GM21529 (cell line): ENCODE measurements around the gene MRPL49.

ENCODE experiments used
- ATAC-seq: cut with Tn5 transposase; IDR thresholded peaks from one replicate; pipeline ENCODE4 v1.9.1; 2021; ENCODE audit not compliant: unreplicated experiment

Gene MRPL49

DNA sequence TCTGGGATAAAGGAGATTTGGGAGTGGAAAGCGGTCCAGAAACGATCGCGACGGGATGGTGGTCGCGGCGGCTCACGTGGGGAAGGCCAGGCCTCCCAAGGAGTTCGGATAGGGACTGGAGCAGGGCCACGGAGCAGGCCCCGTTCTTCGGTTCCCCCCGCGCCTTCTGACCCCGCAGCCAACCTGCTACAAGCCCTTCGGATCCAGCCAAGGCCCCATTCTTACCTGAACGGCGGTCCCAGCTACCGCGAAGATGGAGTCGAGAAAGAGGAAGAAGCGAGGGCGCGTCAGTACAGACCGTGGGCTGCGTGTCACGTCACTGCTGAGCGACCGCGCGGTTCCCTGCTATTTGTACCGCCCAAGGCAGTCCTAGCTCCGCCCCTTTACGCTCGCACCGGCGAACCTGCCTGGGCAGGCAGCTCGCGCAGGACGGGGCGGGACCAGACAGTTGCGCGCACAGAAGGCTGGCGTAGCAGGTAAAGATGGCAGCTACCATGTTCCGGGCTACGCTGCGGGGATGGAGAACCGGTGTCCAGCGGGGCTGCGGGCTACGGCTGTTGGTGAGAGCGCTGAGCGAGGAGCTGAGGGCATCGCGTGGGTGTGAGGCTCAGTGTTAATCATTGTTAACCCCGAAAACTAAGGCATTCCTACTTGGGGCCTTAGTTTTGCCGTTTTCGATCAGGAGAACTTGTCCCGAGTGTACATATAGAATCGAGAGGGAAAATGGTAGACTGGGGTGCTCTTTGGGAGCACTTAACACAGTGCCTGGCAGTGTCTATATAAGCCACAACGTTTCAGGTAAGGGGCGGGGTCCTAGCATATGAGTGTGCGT, at the start of gene MRPL49, which contains the start of gene FAU:
Gene MRPL49, plus strand, starts transcription at position 457 of the 832 bp plus-strand sequence. Its CDS starts 26 bp downstream, at position 483.
Gene FAU, minus strand, starts transcription at position 270 of the 832 bp plus-strand sequence. CDS start 321 bp downstream, outside the sequence.
- peak; percentile 65 for ATAC-seq

DNA sequence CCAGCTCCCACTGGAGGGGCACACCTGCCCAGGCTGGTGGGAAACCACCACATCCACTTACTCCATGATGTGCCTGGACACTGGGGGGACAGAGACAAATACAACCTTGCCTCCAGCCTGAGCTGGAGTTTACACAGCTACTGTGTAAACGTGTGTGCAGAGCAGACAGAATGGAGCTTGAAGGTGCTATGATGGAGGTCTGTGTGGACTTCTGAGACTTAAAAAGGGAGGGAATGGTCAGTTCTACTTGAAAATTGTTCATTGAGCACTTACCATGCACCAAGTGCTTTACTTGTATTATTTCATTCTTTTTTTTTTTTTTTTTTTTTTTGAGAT, 49.5 kb upstream of the MRPL49 start:
- no peak for ATAC-seq

DNA sequence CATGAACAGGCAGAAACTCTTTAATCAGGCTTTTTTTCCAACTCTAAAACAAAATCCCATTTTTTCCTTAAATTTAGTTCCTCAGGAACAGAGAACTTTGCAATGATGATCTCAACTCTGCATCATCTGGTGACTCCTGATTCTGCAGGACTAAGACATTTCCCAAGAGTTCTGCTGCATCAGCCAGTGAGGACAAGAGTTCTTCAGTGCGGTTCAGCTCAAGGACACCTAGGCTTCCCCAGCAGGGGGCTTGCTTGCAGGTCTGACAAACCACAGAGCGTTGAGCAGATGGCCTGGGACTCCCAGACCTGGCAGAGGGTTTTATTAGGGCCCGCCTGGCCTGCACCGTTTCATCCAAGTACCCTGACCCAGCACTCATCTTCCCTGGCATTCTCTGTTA, 44.7 kb upstream of the MRPL49 start:
- ATAC-seq: no peak

DNA sequence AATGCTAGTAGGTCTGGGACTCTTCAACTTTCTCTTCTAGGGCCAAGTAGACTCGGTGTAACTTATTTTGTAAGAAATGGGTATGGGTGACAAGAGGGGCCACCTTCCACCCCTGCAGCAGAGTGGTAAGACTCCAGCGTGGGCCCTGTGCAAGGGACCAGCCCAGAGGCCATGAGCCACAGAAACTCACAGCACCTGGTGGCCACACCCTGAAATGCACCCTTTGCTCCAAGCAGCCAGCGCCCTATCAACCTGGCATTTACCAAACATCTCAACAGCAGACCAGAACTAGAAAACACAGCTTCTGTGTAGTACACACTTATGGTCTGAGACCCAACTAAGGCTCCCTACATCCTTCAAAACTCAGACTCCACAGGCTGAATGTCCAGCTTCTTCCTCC, 44.0 kb upstream of the MRPL49 start:
- peak; percentile 42 for ATAC-seq

DNA sequence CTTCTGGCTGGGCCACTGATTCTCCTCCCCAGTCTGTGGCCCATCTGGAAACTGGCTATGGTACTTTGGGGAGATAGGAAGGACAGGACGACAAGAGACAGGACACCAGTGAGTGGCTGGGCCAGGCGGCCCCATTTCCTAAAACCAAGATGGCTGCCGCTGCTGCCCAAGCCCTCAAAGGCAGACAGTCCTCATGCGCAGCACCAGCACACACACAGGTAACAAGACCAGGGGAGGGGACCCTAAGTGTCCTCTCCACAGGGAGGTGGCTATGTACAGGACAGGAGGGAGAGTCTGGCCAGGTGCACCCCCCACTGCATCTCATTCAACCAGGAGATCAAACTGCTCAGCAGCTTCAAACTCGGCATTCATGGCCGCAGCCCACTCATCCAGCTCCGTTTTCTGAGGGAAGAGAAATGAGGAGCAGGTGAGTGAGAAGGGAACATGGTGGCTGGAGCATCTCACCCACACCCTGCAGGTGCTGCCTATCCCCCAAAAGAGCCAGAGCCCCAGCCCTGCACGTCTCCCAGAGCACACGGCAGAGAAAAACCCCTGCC, 43.3 kb upstream of the MRPL49 start:
- ATAC-seq: no peak

DNA sequence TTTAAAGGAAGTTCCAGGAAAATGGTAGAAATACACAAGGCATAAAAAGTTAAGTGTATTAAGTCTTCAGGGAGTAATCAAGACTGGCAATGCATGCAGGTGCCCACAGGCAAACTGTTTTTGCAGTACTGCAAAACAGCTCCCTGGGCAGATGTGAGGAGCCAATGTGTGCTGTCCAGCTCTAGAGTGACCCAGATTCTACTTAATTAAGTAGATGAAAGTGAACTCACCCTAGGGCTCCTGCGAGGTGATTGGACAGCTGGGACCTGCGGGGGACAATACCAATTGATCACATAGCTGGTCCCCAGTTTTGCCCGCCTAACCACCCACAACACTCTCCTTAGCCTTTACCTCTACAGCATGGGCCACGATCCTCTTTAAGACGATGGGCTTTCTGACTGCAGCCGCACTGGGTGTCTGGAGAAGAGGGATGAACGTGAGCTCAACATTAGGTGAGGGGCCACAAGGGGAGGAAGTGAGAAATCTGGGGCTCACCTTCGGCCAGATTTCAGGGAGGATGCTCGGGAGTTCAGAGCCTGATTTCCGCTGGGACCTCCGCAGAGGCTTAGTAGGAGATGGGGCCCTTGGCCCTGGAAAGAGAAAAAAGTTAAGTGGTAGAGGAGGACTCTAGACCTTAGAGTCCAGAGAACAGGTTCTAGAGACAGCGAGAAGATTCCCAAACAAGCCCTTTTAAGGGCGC, 38.8 kb upstream of the MRPL49 start:
- peak; percentile 10 for ATAC-seq

DNA sequence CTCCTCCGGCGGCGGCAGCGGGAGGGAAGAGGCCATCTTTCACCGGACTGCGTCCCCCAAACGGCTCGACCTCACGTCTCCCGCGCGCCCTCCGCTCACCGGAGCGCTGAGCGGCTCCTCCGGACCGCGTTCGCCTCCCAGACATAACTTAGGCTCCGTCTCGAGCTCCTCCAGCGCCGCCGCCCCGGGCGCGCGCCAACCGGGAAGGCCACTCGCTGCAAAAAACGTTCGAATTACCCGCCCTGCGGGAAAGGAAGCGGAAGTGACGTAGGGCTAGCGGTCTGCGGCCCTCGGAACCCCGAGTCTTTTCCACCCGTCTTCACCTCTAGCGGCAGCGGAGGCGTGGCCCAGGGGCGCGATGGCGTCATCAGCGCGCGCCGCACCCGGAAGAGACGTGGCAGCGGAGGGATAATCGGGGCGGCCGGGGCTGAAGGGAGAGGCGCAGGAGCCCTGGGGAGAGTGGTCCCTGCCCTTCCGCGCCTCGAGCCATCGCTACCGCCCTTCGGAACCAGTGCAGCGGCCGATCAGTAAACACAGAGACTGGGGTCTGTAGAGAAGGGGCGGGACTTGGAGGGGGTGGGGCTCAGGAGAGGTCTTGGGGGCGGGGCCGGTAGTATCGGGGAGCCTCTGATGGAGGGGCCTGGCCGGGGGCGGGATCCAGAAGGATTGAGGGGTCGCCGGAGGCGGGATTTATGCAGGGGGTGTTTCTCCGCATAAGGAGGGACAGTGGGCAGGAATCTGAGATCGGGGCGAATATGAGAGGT, 38.1 kb upstream of the MRPL49 start, which contains the start of the genes CDCA5 and ZFPL1:
Gene CDCA5, minus strand, starts transcription at position 207 of the 764 bp plus-strand sequence. Its CDS starts 62 bp downstream, at position 145.
Gene ZFPL1, plus strand, starts transcription at position 389 of the 764 bp plus-strand sequence. CDS start 477 bp downstream, outside the sequence.
- ATAC-seq: peak; percentile 72

DNA sequence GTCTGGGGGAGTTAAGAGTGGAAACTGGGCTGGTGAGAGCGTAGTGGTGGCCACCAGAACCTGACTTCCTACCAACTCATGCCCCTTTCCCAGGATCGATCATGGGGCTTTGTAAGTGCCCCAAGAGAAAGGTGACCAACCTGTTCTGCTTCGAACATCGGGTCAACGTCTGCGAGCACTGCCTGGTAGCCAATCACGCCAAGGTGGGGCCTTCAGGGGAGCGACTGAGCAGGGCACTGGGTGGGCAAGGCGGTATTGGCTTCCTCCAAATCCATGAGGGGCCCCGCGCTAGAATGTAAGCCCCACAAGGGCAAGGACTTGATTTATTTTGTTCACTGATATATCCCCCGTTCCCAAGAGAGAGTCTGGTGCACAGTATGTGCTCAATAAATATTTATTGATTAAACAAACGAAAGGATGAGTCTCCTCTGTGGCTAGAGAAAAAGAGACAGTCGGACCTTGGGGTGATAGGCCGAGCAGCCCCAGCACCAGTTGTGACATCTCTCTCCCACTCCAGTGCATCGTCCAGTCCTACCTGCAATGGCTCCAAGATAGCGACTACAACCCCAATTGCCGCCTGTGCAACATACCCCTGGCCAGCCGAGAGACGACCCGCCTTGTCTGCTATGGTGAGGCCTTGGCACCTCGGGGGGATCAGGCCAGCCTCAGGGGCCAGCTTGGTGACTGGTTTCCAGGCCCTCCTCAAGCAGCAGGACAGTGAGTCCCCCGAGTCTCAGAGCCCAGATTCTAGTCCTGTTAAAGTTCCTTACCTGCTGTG, 37.3 kb upstream of the MRPL49 start:
- no peak for ATAC-seq

DNA sequence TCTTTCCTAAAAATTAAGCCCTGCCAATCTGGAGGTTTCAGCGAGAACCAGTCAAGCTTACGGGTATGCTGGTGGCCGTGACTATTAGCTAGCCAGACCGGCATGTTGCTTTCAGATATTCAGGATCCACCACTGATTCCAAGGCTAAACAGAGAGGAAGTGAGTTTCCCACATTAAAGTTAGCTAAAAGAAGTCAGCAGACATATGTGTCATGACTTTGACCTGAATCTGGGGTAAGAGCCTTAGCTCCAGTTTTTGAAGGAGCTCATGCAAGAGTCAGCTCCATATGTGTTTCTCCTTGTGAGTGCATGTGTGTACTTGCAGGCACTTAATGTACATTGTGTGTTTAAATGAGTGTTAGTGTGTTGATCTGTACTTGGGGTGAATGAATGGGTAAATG, 36.7 kb upstream of the MRPL49 start:
- ATAC-seq: no peak

DNA sequence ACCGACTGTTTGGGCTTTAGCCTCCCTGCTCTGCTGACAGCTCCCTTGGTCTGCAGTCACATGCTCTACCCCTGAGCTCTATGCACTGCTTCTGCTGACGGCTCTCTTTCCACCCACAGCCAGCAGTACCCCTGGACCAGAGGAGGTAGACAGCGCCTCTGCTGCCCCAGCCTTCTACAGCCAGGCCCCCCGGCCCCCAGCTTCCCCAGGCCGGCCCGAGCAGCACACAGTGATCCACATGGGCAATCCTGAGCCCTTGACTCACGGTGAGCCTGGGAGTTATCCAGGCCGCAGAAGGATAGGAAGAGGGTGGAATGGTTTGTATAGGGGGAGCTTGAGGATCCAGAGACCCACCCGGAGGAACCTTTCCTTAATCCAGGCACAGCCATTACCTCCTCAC, 35.3 kb upstream of the MRPL49 start:
- no peak for ATAC-seq

DNA sequence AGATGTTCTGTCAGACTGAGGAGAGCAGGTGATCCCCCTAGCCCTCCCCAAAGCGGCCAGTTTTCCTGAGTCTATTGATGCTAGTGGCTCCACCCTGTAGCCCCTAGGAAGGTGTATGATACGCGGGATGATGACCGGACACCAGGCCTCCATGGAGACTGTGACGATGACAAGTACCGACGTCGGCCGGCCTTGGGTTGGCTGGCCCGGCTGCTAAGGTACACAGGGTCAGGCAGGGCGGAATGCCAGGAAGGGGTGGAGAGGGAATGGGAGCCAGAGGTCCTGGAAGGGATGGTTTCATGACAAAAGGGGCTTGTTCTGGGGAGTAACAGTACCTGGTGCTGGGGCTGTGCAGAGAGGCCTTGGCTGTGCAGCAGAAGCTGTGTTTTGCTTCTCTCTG, 34.9 kb upstream of the MRPL49 start:
- ATAC-seq: no peak

DNA sequence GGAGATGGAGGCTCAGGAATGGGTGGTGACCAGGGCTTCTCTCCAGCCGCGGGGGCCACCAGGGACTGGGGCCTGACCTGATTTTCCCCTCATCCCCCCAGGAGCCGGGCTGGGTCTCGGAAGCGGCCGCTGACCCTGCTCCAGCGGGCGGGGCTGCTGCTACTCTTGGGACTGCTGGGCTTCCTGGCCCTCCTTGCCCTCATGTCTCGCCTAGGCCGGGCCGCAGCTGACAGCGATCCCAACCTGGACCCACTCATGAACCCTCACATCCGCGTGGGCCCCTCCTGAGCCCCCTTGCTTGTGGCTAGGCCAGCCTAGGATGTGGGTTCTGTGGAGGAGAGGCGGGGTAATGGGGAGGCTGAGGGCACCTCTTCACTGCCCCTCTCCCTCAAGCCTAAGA, 34.3 kb upstream of the MRPL49 start:
- no peak for ATAC-seq

DNA sequence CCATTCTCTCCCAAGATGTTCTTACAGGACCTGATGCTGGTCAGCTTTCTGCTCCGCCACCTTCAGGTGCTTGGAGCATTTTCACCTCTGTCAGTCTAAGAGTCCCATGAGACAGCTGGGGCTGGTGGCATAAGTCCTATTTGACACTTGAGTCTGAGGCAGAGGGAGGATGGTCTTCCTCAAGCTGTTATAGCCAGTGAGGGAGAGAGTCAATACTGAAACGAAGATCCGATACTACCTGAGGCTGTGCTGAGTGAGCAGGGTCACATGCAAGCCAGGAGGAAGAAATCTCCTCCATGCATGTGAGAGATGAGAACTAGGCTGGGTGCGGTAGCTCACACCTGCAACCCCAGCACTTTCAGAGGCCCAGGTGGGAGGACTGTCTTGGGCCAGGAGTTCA, 32.5 kb upstream of the MRPL49 start:
- ATAC-seq: no peak

DNA sequence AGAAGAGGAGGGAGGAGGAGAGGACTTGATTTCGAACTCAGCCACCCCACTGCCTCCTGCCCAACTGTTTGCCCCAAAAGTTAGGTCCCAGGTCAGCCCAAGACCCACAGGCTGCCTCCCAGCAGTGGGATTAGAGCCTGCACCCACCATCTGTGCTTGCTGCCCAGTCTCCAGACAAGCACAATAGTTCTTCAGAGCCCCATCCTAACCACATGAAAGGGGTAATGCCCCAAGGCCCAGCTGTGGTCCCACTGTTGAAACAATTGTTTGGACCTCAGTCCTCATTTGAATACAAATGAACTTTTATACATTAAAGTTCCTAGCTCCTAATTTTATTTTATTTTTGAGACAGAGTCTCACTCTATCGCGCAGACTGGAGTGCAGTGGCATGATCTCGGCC, 31.5 kb upstream of the MRPL49 start:
- ATAC-seq: no peak

DNA sequence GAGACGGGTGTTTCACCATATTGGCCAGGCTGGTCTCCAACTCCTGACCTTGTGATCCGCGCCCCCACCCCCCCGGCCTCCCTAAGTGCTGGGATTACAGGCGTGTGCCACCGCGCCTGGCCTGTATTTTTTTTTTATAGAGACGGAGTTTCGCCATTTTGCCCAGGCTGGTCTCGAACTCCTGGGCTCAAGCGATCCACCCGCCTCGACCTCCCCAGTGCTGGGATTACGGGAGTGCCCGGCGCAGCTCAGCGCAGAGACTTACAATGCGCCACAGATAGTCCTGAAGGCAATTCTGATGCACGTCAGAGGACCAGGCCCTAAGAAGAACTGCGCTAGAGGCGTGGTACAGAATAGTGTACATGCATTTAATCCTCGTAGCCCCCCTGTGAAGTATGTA, 26.7 kb upstream of the MRPL49 start:
- no peak for ATAC-seq

DNA sequence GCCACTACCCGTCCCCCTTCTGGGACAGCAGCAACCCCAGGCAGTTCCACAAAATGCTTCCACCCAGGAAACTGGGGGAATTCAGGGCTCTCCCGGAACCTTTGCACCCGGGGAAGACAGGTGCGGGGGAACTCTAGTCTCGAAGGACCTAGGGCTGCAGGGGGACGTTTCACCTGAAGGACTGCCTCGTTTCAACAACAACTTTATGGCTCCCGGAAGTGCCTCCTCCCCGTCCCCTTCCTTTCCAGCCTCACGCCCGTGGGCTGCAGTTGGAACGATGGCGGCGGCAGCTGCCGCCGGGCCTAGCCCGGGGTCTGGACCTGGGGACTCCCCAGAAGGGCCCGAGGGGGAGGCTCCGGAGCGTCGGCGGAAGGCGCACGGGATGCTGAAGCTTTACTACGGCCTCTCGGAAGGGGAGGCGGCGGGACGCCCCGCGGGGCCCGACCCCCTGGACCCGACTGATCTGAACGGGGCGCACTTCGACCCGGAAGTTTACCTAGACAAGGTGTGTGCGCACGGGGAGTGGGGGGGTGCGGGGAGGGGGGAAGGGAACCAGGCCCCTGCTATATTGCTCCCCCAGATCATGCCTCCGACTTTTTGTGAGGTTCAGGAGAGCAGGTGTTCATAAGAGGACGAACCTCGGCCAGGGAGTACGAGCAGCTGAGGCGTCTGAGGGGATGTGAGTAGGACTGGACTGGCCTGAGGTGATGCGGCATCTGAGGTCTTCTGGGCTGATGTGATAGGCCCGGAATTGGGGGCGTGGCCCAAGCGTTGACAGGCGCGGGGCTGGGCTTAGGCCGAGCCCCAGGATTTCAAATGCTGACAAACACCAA, 25.9 kb upstream of the MRPL49 start, which contains the start of gene VPS51:
Gene VPS51, plus strand, starts transcription at position 241 of the 833 bp plus-strand sequence. Its CDS starts 37 bp downstream, at position 278.
- peak; percentile 89 for ATAC-seq

DNA sequence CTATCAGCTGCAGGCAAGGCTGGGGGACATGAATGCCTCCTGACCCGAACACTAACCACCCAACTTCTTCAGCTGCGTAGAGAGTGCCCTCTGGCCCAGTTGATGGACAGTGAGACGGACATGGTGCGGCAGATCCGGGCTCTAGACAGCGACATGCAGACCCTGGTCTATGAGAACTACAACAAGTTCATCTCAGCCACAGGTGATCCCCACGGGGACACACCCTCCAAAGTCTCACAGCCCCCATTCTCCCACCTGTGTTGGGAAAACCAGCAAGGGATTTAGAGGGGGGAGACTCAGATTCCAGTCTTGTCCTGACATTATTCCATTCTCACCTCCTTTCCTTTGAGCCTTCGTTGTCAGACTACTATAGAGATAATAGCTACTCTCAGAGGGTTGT, 25.2 kb upstream of the MRPL49 start:
- ATAC-seq: no peak

DNA sequence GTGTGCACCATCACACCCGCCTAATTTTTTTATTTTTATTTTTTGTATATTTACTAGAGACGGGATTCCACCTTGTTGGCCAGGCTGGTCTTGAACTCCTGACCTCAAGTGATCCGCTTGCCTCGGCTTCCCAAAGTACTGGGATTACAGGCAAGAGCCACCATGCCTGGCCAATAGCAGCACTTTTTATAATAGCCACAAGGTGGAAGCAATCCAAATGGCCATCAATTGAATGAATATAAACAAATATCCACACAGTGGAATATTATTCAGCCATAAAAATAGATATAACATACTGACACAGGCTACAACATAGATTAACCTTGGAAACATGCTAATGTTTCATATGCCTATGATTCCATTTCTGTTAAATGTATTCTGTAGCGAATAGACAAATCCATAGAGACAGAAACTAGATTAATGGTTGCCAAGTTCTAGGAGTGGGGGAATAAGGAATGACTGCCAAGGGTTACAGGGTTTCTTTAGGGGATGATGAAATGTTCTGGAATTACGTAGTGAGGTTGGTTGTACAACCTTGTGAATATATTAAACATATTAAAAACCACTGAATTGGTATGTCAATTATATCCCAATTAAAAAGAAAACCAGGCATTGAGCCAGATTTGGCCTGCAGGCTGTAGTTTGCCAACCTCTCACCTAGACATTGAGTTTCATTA, 21.3 kb upstream of the MRPL49 start:
- no peak for ATAC-seq
